Heart right ventricle (tissue), 16 donors: Measurements from ENCODE around the gene DMRTC2. TPM values are rescaled to one million over a fixed set of nuclear protein-coding genes. Genes with fewer than 3 reads are reported as not detected.

Experiments
- ATAC-seq, 8 donors: fragments of 200-7000 bp; cut with Tn5 transposase; one replicate each; pipeline ENCODE4 v1.9.1; 2020; ENCODE audit warnings: mild to moderate bottlenecking in 8 of 8, moderate library complexity in 8 of 8, moderate number of reproducible peaks in 1 of 8
- DNase-seq, 2 donors: peaks; one replicate each; pipeline ENCODE4 v3.0.0-alpha.2; 2020
- H3K27ac ChIP-seq, 10 donors: fragments of 200-600 bp; sonication (generic) in 2 of 10; one replicate each; pipeline versions ENCODE4 v1.5.0 to v1.8.0; 2020 to 2022; ENCODE audit warnings: mild to moderate bottlenecking in 3 of 10
- H3K27me3 ChIP-seq, 7 donors: fragments of 200-600 bp; one replicate each; pipeline ENCODE4 v1.8.0; 2021 to 2022; ENCODE audit warnings: mild to moderate bottlenecking in 2 of 7
- H3K36me3 ChIP-seq, 9 donors: fragments of 200-600 bp; sonication (generic) in 1 of 9; one replicate each; pipeline versions ENCODE4 v1.5.0 to v1.8.0; 2020 to 2022; ENCODE audit warnings: mild to moderate bottlenecking in 2 of 9
- H3K4me1 ChIP-seq, 9 donors: fragments of 200-600 bp; sonication (generic) in 1 of 9; one replicate each; pipeline versions ENCODE4 v1.5.0 to v1.8.0; 2020 to 2022; ENCODE audit warnings: mild to moderate bottlenecking in 4 of 9
- H3K4me3 ChIP-seq, 10 donors: fragments of 200-600 bp; sonication (generic) in 2 of 10; one replicate each; pipeline versions ENCODE4 v1.5.0 to v1.8.0; 2020 to 2022; ENCODE audit warnings: mild to moderate bottlenecking in 7 of 10, moderate library complexity in 2 of 10
- H3K9me3 ChIP-seq, 11 donors: fragments of 200-600 bp in 10 of 11; sonication (generic) in 2 of 11; one replicate each; pipeline versions ENCODE4 v1.5.0 to v1.8.0; 2013 to 2022; ENCODE audit warnings: mild to moderate bottlenecking in 2 of 11, control low read depth in 1 of 11, moderate library complexity in 1 of 11
- WGBS, 2 donors: extraction: QIAGEN DNeasy Blood & Tissue Kit; methylation state at CpG; one replicate each; pipeline ENCODE4 v1.1.7; 2013; ENCODE audit warnings: inconsistent platforms in 1 of 2; 5-methylcytosine and 5-hydroxymethylcytosine counted together
- intact Hi-C, 10 donors: fragments of 100-400 bp; cut with DNase I; formaldehyde crosslinking; loops; one replicate each; pipeline versions ENCODE4 v1.11.1 to v1.14.2; 2022
- polyA plus RNA-seq, 2 donors: library from polyadenylated mRNA; stranded (reverse); fragments of 200-250 nt; gene quantifications; one replicate each; pipeline ENCODE4 v1.2.3, GENCODE V29; 2013
- total RNA-seq, 10 donors: library from RNA; stranded (reverse); fragmentation: NEBNext Ultra II Directional in 3 of 10; extraction: Animal tissue kit (Norgen Biotek cat#: 25700) in 3 of 10; gene quantifications; one replicate each; pipeline versions ENCODE4 v1.2.1 to v1.2.4, GENCODE V29; 2021 to 2023
- TF ChIP-seq, protein P1 (sequence below), 9 donors: fragments of 200-600 bp; sonication (generic) in 2 of 9; IDR thresholded peaks; one replicate each; pipeline versions ENCODE4 v1.5.0 to v1.8.0; 2021 to 2022; ENCODE audit warnings: antibody characterized with exemption in 9 of 9, mild to moderate bottlenecking in 5 of 9, moderate library complexity in 1 of 9
- donor health status: Arrhythmogenic right ventricular cardiomyopathy.
- donor health status: ischemic (EF 13 %, LVEDD 7.1; RV severe dilation, severe dysfunction).
- donor health status: healthy with polysubstance abuse.
- donor health status: DM: no; HTN: yes; CAD: no.
- donor health status: DM: no; HTN: no; CAD: no.
- donor health status: ischemic (EF 25% LVEDD 6.9; RV normal size, moderate dysfunction).
- donor health status: ischemic (EF 25% LVEDD 5.7; RV mildly dilated, moderate dysfunction).
- donor health status: healthy.
- donor health status: DM: yes; HTN: yes; CAD: no.
- donor health status: Ischemic cardiomyopathy.
- donor health status: ischemic (EF 35%, LVEDD 5.7; RV mildly dilated, moderate dysfunction).
- donor health status: nonischemic (EF 11% LVEDD 7.7; RV severe dilation, severe dysfunction).
- donor health status: DM: yes; HTN: yes; CAD: no.
- donor health status: PGD.
- donor health status: ischemic (EF 29% LVEDD 5.4; RV normal size, mild dysfunction).
- donor health status: nonischemic (EF 23%, LVEDD 6.1; RV moderate dilation, normal function).

The DMRTC2 gene
- total and polyA plus RNA-seq, 12 donors = not detected

- ATAC-seq (no peak), DNase-seq (no peak)
- H3K36me3 ChIP-seq = no peaks in the 10 kb centered on the region
- intact Hi-C loops = no loop called here
- peaks cover 0 to 38% (median 0%) of the 10 kb centered on the region in 9 donors for H3K4me1 ChIP-seq
- peak overlapping the region in 3 of 10 donors; percentile 10 to 89 (median 58) for H3K27ac ChIP-seq
- TF ChIP-seq, protein P1, sequence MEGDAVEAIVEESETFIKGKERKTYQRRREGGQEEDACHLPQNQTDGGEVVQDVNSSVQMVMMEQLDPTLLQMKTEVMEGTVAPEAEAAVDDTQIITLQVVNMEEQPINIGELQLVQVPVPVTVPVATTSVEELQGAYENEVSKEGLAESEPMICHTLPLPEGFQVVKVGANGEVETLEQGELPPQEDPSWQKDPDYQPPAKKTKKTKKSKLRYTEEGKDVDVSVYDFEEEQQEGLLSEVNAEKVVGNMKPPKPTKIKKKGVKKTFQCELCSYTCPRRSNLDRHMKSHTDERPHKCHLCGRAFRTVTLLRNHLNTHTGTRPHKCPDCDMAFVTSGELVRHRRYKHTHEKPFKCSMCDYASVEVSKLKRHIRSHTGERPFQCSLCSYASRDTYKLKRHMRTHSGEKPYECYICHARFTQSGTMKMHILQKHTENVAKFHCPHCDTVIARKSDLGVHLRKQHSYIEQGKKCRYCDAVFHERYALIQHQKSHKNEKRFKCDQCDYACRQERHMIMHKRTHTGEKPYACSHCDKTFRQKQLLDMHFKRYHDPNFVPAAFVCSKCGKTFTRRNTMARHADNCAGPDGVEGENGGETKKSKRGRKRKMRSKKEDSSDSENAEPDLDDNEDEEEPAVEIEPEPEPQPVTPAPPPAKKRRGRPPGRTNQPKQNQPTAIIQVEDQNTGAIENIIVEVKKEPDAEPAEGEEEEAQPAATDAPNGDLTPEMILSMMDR (IDR thresholded peaks at IDR 0.05) = no peak
- WGBS, 2 donors = 67 to 77% methylated on average over 4 of the region's 4 CpGs
- peaks cover 0 to 3% (median 0%) of the 10 kb centered on the region in 11 donors for H3K9me3 ChIP-seq
- H3K4me3 ChIP-seq = no peak overlapping the region
- peaks cover 0 to 50% (median 15%) of the 10 kb centered on the region in 7 donors for H3K27me3 ChIP-seq
Observed at GRCh38 chr19:41801031-41801430, 43.8 kb upstream of the DMRTC2 start.

DNA sequence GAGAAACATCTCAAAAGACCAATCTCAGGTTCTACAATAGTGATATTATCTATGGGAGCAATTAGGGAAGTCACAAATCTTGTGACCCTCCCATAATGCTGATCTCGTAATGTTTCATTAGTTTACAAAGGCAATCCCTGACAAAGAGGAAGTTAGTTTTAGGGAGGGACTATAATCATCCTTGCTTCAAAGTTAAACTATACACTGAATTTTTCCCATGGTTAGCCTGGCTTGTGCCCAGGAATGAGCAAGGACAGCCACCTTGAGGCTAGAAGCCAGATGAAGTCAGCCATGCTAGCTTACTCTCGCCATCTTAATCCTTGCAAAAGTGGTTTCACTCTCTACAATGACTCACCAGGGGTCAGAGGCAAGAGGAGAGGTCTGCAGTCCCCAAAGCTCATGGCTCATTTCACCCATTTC lies 43.0 kb upstream of the DMRTC2 start:
- Histone ChIP-seq H3K9me3 (peaks cover 0 to 3% (median 0%) of the 10 kb centered on the region in 11 donors), H3K27ac (peak overlapping the region in 2 of 10 donors; percentile 58 to 89), H3K27me3 (peaks cover 0 to 43% (median 12%) of the 10 kb centered on the region in 7 donors), H3K4me1 (peaks cover 0 to 30% (median 0%) of the 10 kb centered on the region in 9 donors), H3K4me3 (no peak overlapping the region), H3K36me3 (no peaks in the 10 kb centered on the region)
- intact Hi-C loops = no loop called here
- DNase-seq = no peak
- TF ChIP-seq, protein P1 (IDR thresholded peaks at IDR 0.05) = no peak
- WGBS, 2 donors = 46 to 51% methylated on average over 2 of the region's 2 CpGs
- ATAC-seq = peak in 4 of 8 donors; percentile 31 to 56 (median 38)

DNA sequence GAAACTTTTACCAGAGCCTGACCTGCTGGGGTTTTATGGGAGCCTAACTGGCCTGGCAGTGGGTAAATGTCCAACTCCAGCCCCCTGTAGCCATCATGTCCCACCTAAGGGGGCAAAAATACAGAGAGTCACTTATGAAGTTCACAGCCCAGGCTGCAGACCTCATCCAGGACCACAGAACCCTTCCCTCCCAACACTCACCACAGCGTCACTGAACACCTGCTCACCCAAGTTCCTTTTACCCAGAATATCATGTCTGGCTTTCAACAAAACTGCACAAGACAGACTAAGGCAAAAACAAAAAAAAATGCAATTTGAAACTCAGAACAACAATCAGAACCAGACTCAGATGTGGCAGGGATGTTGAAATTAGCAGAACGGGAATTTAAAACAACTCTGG lies 42.1 kb upstream of the DMRTC2 start:
- TF ChIP-seq, protein P1 (IDR thresholded peaks at IDR 0.05) = no peak
- no peak for ATAC-seq
- peak overlapping the region in 2 of 10 donors; percentile 58 to 89 for H3K27ac ChIP-seq
- peaks cover 0 to 26% (median 0%) of the 10 kb centered on the region in 9 donors for H3K4me1 ChIP-seq
- H3K27me3 ChIP-seq = peaks cover 0 to 42% (median 12%) of the 10 kb centered on the region in 7 donors
- no peak overlapping the region for H3K4me3 ChIP-seq
- 74 to 81% methylated on average over 2 of the region's 2 CpGs for WGBS, 2 donors
- DNase-seq = no peak
- peaks cover 0 to 3% (median 0%) of the 10 kb centered on the region in 11 donors for H3K9me3 ChIP-seq
- intact Hi-C loops = no loop called here
- no peaks in the 10 kb centered on the region for H3K36me3 ChIP-seq

GRCh38 chr19:41804336-41804735 lies 40.5 kb upstream of the DMRTC2 start:
- DNase-seq = no peak
- TF ChIP-seq, protein P1 (IDR thresholded peaks at IDR 0.05) = no peak
- no peak for ATAC-seq
- H3K27ac ChIP-seq = peak overlapping the region in 1 of 10 donors; percentile 89
- H3K9me3 ChIP-seq = peaks cover 0 to 3% (median 0%) of the 10 kb centered on the region in 11 donors
- peaks cover 0 to 40% (median 18%) of the 10 kb centered on the region in 7 donors for H3K27me3 ChIP-seq
- H3K4me3 ChIP-seq = no peak overlapping the region
- H3K4me1 ChIP-seq = peaks cover 0 to 33% (median 0%) of the 10 kb centered on the region in 9 donors
- intact Hi-C loops = no loop called here
- H3K36me3 ChIP-seq = no peaks in the 10 kb centered on the region
- 82 to 86% methylated on average over 3 of the region's 3 CpGs for WGBS, 2 donors
